ENCODE results near the gene GJC2. TPM values are rescaled to one million over a fixed set of nuclear protein-coding genes. Genes with fewer than 3 reads are reported as not detected.

The GJC2 gene
- total RNA-seq (2022; extraction: Qiagen RNA extraction) = 0.34 to 0.54 TPM (median 0.46 TPM) in 5 replicates

DNA sequence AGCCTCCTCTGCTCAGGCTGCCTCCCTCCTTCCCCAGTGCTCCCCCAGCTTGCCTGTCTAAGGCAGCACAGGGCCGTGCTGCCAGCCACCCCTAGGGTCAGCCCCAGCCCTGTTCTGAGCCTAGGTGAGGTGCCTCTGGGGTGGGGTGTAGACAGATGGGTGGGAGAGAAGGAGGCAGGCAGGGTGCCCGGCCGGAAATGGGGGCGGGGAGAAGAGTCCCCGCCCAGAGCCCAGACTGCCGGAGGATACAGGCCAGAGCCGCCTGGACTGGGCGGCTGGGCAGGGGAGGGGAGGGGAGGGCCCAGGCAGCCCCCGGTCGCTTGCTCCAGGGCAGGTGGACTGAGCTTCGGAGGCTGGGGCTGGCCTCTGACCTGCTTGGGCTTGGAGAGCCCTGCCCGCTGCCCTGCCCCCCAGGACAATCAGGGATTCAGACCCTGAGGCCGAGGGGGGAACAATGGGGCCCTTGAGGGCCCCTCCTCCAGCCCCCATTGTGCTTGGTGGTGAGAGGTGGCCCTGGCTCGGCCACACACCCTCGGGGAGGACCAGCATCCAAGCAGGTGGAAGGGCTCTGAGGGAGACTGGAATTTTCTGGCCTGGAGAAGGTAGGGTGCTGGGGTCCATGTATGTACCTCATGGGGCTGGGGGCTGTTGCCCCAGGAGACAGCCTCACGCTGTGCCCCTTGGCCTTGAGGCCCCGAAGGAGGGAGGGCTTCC is at the start of gene GJC2:
TSS of gene GJC2 (plus strand) at position 525 of the 714 bp plus-strand sequence. CDS start 7,829 bp downstream, outside the sequence.

DNA sequence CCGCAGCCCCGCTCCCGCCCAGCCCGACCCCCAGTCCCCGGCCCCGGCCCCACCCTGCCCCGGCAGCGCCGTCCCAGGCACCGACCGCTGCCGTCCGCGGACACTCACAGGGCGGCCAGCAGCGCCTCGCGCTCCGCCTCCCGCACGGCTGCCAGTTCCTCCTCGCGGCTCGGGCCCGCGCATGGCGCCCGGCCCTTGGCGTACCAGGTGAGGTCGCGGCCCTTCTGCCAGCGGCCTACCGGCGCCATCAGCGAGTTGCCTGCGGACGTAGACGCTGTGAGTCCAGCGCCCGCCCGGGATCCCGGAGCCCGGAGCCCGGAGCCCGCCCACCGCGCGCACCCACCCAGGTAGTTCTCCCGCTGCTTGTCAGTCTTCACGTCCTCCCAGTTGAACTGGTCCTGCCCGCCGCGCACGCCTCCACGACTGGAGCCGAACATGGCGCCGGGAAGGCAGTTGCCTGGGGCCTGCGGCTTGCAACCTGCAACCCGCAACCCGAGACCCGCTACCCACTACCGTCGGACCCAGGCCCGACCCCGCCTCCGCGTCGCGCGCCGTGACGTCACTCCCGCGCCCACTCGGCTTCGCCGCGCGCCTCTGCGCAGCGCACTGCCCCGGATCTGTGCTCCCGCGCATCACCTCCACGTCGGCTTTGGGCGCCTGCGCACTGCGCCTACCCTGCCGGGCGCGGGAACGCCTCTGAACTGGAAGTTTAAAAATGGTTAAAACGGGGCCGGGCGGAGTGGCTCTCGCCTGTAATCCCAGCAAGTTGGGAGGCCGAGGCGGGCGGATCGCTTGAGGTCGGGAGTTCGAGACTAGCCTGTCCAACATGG is 46.7 kb upstream of the GJC2 start, which contains the start of gene C1orf35:
TSS of gene C1orf35 (minus strand) at position 535 of the 830 bp plus-strand sequence. CDS start at position 437, 98 bp downstream.

GRCh38 chr1:228109073-228109961 is 40.4 kb upstream of the GJC2 start, which contains the start of gene MRPL55:
Gene MRPL55, minus strand, starts transcription at chr1:228109299. Its CDS starts 1,039 bp downstream, at chr1:228108260.

DNA sequence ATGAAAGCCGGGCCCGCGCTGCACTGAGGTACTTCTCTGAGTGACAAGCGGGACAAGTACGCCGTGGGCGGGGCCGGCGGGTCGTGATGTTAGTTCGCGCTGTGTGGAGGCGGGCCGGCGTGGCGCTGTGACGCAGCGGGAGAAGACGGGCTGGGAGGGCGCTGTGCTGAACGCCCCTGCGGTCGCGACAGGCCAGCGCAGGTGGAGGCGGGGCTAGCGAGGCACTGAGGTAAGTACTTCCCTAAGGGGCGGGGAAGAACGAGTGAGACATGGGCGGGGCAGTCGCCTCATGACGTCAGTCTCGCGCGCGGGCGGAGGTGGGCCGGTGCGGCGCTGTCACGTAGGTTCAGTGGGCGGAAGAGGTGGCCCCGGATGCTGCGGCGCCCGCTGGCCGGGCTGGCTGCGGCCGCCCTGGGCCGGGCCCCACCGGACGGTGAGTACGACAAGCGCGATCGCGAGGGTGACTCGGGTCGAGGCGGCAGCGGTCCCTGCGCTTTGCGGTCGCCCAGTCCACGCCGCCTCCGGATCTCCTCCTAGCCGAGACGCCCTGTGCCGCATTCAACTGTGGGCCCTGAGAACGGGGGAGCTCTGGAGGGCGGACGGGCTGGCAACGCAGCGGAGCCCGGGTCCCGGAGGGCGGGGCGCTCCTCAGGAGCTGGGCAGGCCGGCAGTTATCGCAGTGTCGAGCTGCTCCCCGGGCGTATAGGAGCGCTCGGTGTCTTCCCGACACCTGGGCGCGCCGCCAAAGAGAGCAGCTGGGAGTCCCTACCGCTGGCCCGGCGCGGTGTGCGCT is 9.6 kb upstream of the GJC2 start, which contains the start of gene GUK1:
TSS of gene GUK1 (plus strand) at position 349 of the 793 bp plus-strand sequence. CDS start at position 373, 24 bp downstream.

GRCh38 chr1:228165372-228166169 is 15.8 kb downstream of the GJC2 start, which contains the start of gene IBA57:
Gene IBA57, plus strand, starts transcription at chr1:228165804. Its CDS starts 13 bp downstream, at chr1:228165817.

DNA sequence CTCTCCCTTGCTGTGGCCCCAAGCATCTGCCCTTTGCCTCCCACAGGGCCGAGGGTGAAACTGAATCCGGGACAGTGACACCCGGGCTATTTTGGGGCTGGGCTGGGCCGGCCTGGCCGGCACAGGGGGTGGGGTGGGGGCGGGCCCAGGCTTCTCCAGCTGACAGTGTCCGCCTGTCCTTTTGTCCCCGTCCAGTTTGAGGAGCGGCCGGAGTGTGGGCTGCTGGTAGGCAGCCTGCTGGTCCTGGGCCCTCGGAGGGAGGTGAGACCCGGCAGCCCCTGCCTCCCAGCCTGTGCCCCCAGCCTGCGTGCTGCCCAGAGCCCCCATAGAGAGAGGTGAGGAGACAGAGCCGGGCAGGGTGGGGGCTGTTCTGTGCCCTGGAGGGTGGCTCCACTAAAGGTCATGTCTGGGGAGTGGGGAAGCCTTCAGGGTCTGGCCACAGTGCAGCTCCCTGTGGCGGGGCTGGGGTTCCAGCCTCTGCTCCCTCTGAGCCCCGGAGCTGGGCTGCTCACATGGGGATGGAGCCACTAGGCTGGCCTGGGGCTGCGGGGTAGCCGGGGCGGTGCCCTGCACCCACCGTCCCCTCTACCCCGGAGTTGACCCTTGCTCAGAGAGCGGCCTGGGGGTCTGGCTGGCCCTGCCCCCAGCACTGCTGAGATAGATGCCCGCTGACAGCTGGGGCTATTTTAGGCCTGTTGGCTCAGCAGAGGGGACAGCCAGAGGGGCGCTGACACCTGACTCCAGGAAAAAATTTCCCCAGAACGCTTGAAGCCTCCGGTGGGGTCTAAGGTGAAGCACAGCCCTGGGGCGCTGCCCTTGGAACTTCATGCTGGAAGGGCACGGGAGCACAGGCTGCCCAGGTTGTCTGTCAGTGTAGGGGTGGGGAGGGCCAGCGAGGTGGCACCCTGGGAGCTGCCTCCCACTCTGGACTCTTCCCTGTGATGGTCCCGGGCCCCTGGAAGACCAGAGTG is 58.4 kb downstream of the GJC2 start, which contains the start of gene OBSCN:
TSS of gene OBSCN (plus strand) at position 194 of the 971 bp plus-strand sequence. CDS start 3,740 bp downstream, outside the sequence.

Other genes with a start within 250 kb of the GJC2 start
- gene WNT9A, start 202.0 kb upstream of the GJC2 start, total RNA-seq (2022; extraction: Qiagen RNA extraction) = 6.0 to 7.9 TPM (median 6.9 TPM) in 5 replicates
- gene WNT3A, start 142.9 kb upstream of the GJC2 start, total RNA-seq (2022; extraction: Qiagen RNA extraction) = 0.05 TPM in 2 of 5 replicates, not detected in the others
- 403 to 452 TPM (median 450 TPM) in 5 replicates for gene ARF1, start 67.2 kb upstream of the GJC2 start, total RNA-seq (2022; extraction: Qiagen RNA extraction)
- 28.2 to 39.9 TPM (median 38.8 TPM) in 5 replicates for gene C1orf35, start 46.6 kb upstream of the GJC2 start, total RNA-seq (2022; extraction: Qiagen RNA extraction)
- gene MRPL55, start 40.6 kb upstream of the GJC2 start, total RNA-seq (2022; extraction: Qiagen RNA extraction) = 58.1 to 87.8 TPM (median 86.7 TPM) in 5 replicates
- gene GUK1, start 9.7 kb upstream of the GJC2 start, total RNA-seq (2022; extraction: Qiagen RNA extraction) = 122 to 161 TPM (median 151 TPM) in 5 replicates
- gene IBA57, start 15.9 kb downstream of the GJC2 start, total RNA-seq (2022; extraction: Qiagen RNA extraction) = 3.1 to 7.3 TPM (median 5.9 TPM) in 5 replicates
- 2.9 to 6.1 TPM (median 4.1 TPM) in 5 replicates for gene OBSCN, start 58.1 kb downstream of the GJC2 start, total RNA-seq (2022; extraction: Qiagen RNA extraction)

Data from A549 treated with AZD2906 at 1 μM for 4 hours (cell line).